GM23248 (cell line): ENCODE data around the gene SEL1L3.

ENCODE experiments used
- EZH2 ChIP-seq: fragments of 200-600 bp; sonication (generic); IDR thresholded peaks from 2 replicates; pipeline ENCODE4 v1.6.1; 2018; ENCODE audit warnings: antibody characterized with exemption, mild to moderate bottlenecking; ENCODE audit not compliant: insufficient read depth, poor library complexity, severe bottlenecking
- EZH2phosphoT487 ChIP-seq: fragments of 200-600 bp; sonication (generic); IDR thresholded peaks from 2 replicates; pipeline ENCODE4 v1.6.1; 2018; ENCODE audit warnings: antibody characterized with exemption, moderate library complexity, mild to moderate bottlenecking, low read depth; ENCODE audit not compliant: insufficient read depth

DNA sequence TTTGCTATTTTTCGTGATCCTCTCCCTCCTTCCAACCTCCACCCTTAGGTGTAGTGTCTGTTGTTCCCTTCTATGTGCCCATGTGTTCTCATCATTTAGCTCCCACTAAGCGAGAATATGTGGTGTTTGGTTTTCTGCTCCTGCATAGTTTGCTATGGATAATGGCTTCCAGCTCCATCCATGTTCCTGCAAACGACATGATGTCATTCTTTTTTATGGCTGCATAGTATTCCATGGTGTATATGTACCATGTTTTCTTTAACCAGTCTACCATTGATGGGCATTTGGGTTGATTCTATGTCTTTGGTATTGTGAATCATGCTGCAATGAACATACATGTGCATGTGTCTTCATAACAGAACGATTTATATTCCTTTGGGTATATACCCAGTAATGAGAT is 102.7 kb downstream of the SEL1L3 start:
- TF ChIP-seq EZH2 (no peak), EZH2phosphoT487 (no peak)
